SIG-M5 (cell line): ENCODE measurements around the gene DQX1.

Experiments
- DNase-seq: peaks from one replicate; lab custom pipeline; 2025; lab: John Stamatoyannopoulos, UW

DQX1 gene

GRCh38 chr2:74511104-74511989, 14.7 kb downstream of the DQX1 start:
- no peak for DNase-seq

GRCh38 chr2:74510272-74510671, 15.8 kb downstream of the DQX1 start:
- DNase-seq: no peak

DNA sequence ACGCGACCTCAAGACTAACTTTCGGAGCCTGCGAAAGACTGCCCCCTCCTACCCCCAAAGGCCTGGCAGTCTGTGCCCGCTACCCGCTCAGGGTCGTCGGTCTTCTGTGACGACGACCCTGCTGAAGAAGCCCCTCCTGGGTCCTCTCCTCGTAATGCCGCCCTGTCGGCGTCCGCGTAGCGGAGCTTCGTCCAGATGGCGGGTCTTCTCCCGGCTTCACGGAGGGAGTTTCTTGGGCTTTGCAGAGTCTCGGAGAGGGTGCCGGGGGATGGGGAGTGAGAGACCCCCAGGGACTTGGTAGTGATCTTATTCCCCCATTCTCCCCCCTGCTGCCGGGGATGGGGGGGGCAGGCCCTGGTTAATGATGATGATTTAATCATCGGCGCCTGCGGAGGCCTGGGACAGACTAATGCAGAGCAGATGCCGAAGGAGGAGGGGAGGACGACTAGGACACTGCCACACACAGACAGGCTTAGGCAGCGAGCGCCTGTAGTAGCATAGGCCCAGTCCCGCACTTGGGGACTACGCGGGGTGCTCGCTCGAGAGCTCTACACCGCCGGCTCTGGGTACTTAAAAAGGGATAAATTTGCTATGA, 18.0 kb downstream of the DQX1 start:
- no peak for DNase-seq

GRCh38 chr2:74507145-74507925, 18.7 kb downstream of the DQX1 start, which contains the start of gene PCGF1:
PCGF1 (minus strand) TSS chr2:74507695; CDS start chr2:74507668, 27 bp downstream.
- DNase-seq: peak; percentile 74

DNA sequence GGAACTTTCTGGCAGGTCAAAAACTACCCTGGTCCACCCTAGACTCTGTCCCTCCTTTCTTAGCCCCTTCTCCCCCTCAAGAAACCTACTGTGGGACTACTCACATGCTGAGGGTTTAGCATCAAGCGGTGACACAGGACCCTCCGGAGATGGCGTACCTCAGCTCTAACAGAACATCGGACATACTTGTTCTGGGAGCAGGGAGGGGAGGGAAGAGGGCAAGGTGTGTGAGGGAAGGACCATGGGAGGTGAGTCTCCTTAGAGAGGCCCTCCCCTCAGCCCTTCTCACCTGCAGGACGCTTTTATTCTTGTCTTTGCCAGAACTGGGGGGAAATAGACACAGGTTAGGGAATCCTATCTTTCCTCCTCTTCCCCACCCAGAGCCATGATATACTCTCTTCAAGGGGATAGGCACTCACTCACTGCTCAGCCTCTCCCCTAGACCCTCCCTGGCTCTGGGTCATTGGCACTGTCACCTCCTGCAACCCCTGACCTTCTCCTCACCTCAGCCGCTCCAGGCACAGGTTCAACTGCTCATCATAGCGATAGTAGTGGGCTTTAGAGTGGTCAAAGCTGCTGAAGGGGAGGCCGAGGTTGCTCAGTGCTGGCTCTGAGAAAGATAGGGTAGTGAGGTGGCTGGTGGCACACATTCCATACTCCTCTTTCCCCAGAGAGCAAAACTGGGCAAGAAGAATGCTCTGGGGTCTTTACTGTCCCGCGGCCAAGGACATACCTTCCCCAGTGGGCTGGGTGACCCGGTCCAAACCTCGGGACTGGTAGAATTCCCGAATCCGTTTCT, 20.4 kb downstream of the DQX1 start:
- DNase-seq: no peak

DNA sequence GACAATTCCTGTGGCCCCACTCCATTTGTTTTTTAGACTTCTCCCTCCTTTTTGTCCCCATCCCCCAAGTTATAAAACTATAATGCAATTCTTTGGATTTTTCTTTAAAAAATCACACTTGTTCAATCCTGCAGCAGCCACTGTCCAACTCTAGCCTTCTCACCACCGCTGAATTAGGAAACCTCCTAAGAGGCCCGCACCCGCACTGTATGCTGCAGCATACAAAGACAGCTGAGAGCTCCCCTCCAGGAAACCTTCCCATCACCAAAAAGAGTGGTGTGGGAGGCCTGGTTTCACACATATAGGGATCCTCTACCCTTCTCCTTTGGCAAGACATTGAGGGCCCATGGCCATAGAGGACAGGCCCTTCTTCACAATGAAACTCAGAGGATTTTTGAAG, 21.4 kb downstream of the DQX1 start:
- no peak for DNase-seq

GRCh38 chr2:74503506-74504475, 22.2 kb downstream of the DQX1 start:
- DNase-seq: no peak

- no peak for DNase-seq
Observed at GRCh38 chr2:74502720-74503505, 23.1 kb downstream of the DQX1 start.

DNA sequence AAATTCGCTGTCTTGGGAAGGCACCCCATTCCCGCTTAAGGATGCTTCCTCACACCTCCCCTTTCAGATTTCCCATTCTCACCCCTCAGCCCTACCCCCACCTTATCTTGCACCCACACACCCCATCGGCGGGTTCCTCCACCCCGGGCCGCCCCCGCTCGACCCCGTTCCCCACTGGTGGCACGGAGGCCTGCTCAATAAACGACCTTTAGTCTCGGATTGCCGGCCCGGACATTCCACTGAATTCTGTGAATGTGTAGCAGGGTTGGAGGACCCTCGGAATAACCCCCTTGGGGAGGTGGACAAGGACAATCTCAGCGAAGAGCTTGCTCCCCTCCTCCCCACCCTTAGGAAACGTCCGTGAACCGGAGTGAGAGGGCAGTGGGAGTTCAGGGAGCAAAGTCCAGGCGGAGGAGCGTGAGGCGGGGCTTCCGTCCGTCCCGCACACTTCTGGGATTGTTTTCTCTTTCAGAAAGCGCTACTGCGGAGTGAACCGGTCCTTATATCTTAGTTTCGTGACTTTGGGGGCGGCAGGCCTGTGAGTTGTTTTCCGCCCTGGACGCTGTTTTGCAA, 23.8 kb downstream of the DQX1 start:
- DNase-seq: no peak

- no peak for DNase-seq
Observed at GRCh38 chr2:74501335-74502071, 24.5 kb downstream of the DQX1 start.

DNA sequence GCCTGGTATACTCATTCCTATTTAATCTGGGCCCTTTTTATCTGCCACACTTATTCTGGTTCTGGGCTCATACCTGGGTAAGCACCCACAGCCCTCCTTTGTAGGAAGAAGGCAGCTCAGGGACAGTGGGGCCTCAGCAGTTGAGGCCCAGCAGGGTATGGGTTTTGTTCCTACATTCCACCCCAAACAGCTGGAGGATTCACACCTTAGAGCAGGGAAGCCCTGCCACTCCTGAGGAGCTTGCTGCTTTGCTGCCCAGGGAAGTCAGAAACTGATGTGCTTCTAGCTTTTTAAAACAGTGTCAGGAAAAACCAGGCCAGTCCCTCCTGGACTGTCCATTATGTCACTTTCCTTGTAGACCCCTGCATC, 25.5 kb downstream of the DQX1 start:
- no peak for DNase-seq

- DNase-seq: no peak
Observed at GRCh38 chr2:74499940-74500577, 26.0 kb downstream of the DQX1 start.

DNA sequence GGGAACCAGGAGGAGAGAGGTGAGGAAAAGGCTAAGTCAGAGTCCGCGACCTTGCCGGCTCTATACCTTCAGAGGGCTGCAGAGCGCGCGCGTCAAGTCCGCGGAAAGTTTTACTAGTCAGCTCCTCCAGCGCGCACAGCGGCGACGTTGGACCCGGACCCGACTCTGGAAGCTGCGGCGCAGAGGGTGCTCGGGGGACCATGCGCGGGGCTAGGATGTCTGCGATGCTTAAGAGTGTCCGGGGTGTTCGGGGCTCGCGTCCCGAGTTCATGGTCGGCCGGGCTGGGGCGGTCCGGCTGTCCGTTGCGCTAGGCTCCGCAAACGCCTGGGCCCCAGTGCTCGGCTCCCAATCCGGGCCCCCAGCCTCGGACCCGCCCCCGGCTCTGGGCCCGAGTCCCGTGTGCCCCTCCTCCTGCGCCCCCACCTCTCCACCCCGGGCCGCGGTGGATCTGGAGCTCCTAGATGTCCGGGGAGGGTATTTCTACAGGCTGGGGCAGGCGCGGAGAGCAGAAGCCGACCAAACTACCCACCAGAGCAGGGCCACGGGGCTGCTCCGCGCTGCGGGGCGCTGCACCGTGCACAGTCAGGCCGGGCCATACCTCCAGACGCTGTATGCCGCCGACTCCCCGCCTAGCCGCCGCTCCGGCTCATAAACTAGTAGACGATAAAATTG, 26.6 kb downstream of the DQX1 start, which contains the start of gene LBX2:
TSS of gene LBX2 (minus strand) at position 337 of the 673 bp plus-strand sequence. CDS start at position 271, 66 bp downstream.
- no peak for DNase-seq

- DNase-seq: no peak
Observed at GRCh38 chr2:74498500-74499266, 27.3 kb downstream of the DQX1 start.

GRCh38 chr2:74497777-74498499, 28.1 kb downstream of the DQX1 start:
- no peak for DNase-seq
